ENCODE measurements around the gene KISS1R.

- TF ChIP-seq EZH2phosphoT487 (IDR thresholded peaks at IDR 0.05; ENCODE audit: low read depth) (no peak), CTCF (IDR thresholded peaks at IDR 0.05; ENCODE audit: low read depth, low read length) (no peak)
These were observed 2.3 kb downstream of the KISS1R start for GRCh38 chr19:919199-920050.
